Fibroblast of peridontal ligament (primary cell): ENCODE measurements around the gene P4HB.
A peak's percentile ranks its signal among the peaks of the same experiment; 100 is the strongest.
"Not testable (repeated sequence)": the region's sequence is repeated elsewhere in the genome, so short reads cannot be mapped to it uniquely, and the experiment has no call there.

Source experiments
- DNase-seq: peaks from one replicate; pipeline ENCODE4 v3.0.0-alpha.2; 2010; ENCODE audit errors: extremely low read depth

Gene P4HB

GRCh38 chr17:81846743-81847689, 13.3 kb downstream of the P4HB start:
- no peak for DNase-seq

GRCh38 chr17:81845881-81846742, 14.2 kb downstream of the P4HB start:
- DNase-seq = no peak

DNA sequence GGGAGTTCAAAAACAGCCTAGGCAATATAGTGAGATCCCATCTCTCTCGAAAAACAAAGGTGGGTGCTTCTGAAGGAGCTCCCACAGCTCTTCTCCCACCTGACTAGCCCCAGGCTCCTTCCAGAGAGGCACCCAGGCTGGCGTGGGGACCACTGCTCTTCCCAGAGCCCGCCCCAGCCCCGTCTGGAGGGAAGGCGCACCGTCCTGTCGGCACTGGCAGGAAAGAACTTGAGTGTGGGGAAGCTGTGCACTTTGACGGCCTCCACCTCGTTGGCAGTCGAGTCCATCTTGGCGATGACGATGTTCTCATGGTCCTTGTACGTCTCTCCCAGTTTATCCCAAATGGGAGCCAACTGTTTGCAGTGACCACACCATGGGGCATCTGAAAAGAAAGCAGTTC, 15.0 kb downstream of the P4HB start:
- no peak for DNase-seq

DNA sequence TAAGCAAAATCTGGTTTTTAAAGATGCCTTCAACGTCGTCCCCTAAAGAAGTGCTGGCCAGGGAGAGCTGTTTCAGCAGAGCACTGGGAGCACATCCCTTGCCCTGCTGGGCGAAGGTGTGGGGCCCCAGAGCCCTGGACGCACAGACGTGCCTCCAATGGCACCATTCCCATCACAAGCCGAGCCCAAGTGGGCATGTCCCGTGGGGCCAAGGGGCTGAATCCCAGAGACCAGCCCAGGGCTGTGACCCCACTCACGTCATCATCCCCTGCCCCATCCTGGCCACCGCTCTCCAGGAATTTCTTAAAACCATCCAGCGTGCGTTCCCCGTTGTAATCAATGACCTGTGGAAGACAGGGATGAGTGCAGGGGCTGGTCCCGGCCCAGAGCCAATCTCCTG, 15.4 kb downstream of the P4HB start:
- no peak for DNase-seq

DNA sequence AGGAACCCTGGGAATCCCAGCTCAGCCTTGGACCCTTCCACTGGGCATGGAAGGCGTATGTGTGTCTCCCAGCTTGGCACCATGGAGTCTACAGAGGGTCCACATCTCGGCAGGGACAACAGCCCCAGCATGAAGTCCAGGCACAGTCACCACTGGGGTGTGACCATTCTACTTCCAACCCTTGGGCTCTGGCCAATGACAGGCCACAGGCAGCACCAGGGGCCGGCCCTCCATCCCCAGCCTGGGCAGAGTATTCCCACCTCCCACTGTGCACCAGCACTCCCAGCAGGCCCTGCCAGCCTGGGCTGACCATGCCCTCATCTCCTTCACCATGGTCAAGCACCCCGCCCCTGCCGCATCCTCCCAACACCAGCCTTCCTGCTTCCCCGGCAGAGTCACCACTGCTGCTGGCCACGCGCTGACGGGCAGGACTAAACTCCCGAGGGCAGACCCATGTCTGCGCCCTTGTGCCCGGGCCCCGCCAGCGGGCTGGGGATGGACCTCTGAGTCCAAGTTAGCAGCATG, 15.9 kb downstream of the P4HB start:
- DNase-seq = no peak

DNA sequence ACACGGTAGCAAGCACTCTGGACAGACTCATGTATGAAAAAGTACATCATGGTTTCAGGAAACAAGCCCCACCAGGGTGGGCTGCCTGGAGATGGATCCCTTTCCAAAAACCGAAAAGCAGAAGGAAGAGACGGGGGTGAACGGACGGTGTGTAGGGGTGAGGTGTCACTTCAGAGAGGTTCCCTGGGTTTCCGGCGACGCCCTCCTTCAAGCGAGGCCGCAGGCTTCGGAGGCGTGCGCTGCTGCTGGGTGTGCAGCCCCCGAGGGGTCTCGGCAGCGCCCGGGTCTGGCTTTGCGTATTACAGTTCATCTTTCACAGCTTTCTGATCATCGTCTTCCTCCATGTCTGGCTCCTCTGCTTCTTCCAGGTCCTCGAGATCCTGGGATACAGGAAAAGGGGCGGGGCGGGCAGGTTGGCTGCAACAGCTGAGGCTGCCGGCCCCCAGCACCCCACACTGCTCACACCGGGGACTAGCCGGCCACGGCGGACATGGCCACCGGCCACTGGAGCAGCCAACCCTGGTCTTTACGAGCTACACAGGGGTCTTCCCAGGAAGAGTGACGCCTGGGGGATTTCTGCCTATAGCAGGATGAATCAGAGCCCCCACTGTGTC, 16.5 kb downstream of the P4HB start:
- DNase-seq = no peak

DNA sequence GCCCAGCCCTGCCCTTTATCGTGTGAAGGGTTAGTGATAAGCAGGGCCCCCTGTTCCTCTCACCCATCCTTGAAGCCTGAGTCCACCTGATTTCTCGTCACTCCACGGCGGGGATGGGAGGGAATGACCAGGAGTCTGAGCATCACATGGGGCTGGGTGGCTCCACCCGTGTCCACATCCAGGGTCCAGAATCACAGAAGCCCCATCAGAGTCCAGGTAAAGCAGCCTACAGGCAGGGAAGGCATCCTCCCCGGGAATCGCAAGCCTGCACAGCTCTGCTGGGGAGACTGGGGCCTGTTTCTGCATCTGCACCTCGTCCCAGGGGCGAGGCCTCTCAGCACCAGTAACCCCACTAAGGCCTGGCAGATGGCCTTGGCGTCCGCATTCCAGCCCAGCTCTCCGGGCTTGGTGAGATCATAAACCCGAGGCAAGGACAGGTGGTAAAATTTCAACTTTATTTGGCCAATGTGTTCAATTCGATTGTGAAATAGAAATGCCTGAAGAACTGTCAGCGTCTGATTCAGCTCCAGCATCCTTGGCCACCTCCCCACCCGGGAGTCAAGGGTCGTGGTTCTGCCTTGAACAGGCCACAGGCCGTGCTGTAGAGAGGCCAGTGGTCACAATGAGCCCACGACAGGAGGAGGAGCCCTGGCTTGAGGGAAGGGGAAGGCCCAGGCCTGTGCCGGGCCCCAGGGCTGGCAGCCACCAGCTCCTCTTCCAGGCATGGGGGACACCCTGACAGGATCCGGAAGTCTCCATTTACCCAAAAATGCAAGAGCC, 17.4 kb downstream of the P4HB start:
- DNase-seq = peak; percentile 26

GRCh38 chr17:81842378-81842724, 18.0 kb downstream of the P4HB start:
- DNase-seq = no peak

DNA sequence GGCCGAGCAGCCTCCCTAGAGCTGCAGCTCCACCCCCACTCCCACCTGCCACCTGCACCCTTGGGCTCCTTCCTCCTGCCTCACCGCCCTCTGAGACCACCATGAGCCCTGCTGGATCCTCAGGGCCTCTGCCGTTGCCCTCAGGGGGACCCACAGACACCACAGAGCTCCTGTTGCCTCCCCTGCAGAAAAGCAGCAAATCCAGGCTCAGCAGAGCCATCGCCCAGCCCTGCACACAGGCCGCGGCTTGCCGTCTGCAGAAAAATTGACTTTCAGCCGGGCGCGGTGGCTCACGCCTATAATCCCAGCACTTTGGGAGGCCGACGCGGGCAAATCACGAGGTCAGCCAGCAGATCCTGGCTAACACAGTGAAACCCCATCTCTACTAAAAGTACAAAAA, 18.5 kb downstream of the P4HB start:
- DNase-seq = no peak

- DNase-seq = no peak
Measured at GRCh38 chr17:81840826-81841778, 19.2 kb downstream of the P4HB start.

DNA sequence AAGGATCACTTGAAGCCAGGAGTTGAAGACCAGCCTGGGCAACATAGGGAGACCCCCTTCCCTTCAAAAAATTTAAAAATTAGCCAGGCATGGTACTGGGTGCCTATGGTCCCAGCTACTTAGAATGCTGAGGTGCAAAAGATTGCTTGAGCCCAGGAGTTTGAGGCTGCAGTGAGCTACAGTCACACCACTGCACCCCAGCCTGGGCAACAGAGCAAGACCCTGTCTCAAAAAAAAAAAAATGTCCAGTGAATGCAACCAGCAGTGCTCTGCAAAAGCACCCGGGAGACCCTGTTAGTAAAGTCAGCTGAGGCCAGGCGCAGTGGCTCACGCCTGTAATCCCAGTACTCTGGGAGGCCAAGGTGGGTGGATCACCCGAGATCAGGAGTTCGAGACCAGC, 20.3 kb downstream of the P4HB start:
- not testable (repeated sequence) for DNase-seq

DNA sequence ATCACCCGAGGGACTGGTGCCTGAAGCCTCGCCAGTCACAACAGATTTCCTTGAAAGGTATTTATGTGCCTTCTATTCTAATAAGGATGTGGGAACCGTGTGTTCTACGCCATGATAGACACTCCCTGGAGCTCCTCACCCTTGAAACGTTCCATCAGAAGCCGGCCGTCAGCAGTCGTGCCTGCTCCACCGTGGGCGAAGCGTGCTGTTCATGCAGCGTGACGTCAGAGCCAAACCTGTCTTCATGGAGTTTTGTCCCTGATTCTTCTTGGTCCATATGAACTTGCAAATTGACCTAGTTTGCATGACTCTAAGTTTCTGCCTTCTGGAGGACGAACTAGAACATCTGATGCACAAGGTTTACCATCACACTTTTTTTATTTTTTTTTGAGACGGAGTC, 21.0 kb downstream of the P4HB start:
- no peak for DNase-seq

GRCh38 chr17:81838753-81839255, 21.5 kb downstream of the P4HB start:
- DNase-seq = no peak

- peak; percentile 19 for DNase-seq
Measured at GRCh38 chr17:81837641-81838040, 22.7 kb downstream of the P4HB start.

DNA sequence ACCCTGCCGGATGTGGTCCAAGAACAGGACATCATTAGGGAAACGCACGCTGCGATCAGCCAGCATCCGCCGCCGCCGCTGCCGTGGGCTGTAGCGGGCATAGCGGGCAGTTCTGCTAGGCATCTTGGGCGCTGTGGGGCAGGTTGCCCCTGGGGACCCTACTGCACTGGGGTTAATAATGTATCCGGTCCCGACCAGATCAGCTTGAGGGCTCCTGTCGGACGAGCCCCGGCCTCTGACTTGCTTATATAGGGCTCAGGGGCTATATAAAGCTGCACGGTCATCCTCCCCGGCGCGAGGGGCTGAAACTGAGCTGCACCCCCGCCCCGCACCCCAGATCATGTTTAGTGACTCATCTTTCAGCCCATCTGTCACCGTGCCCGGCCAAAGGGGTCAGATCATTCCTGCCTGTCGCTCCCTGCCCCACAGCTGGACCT, 25.5 kb downstream of the P4HB start, which contains the start of gene PPP1R27:
Gene PPP1R27 (minus strand): TSS at position 220 of the 437 bp plus-strand sequence. CDS start 97 bp downstream, at position 123.
- DNase-seq = no peak

- no peak for DNase-seq
Measured at GRCh38 chr17:81833921-81834830, 26.2 kb downstream of the P4HB start.

DNA sequence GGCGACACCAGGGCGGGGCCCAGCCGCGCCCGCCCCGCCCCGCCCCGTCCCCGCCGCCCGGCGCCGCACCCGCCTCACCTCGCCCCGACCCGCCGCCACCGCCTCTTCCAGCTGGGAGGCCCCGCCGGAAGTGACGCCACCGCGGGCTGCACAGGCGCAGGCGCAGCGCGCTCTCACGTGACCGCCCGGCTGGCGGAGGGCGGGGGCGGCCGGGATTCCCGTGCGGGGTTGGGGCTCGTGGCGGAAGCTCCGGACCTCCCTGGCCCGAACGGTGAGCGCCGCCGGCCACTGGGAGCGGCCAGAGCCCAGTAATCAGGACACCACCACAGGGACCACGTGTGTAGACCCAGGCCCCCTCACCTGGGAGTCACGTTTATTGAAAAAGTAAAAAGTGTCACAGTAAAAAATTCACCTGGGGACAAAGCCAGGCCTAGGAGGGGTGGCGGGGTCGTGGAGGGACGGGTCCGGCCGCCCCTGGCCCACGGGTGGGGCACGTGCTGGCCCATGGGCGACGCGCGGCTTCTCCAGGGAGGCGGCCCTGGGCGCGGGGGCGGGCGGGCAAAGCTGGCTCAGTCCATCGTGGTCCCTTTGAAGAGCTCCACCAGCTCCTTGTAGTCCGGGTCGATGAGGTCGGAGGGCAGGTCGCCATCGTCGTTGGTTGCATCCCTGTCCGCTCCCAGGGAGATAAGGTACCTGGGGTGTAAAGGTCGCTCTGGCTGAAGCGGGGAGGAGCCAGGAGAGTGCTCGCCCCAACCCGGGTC, 27.0 kb downstream of the P4HB start, which contains the start of gene MCRIP1:
Gene MCRIP1 (minus strand): TSS at position 132 of the 761 bp plus-strand sequence. CDS start 8,785 bp downstream, outside the sequence.
- peak; percentile 86 for DNase-seq
